Measurements from ENCODE around the gene VAC14. TPM values are rescaled to one million over a fixed set of nuclear protein-coding genes. Genes with fewer than 3 reads are reported as not detected.
A peak's percentile ranks its signal among the peaks of the same experiment; 100 is the strongest.

The VAC14 gene
- total RNA-seq, 2 experiments from 2014 or later: 23.0 to 23.6 TPM

DNA sequence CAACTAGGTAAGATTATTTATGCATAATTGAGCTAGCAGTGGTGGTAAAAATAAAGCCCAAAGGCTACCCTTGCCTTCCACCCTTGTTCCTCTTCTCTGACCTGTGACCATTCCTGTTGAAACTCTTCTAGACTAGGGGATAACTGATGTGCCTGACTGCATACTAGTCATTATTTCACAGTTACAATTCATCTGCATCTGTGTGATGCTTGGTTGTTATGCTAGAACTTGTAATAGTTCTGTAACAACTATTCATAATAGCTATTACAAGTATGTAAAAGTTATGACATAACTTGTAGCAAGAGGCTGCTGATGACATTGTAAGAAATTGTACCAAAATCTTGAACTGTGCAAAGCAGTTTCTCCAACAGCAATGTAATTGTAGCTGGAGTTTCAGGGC is 2.4 kb upstream of the VAC14 start:
- CTCF ChIA-PET: no interaction called here
- intact Hi-C loops (cut with DNase I, micrococcal nuclease): loop anchor here in 1 of 2 experiments (5.0 kb wide), 4 partner anchors 366 to 764 kb away; partner anchors contain the start of genes CMTR2 and ST3GAL2
- Mint-ChIP-seq H3K4me3 (no peak overlapping the region), H3K36me3 (ENCODE audit: low read depth) (peaks cover 11% of the 10 kb centered on the region), H3K27me3 (peaks cover 14% of the 10 kb centered on the region), H3K9me3 (peaks cover 2% of the 10 kb centered on the region), H3K27ac (no peak overlapping the region), H3K4me1 (ENCODE audit: low read depth) (peaks cover 30% of the 10 kb centered on the region)
- POLR2A ChIA-PET: no interaction called here
- no peak for ATAC-seq (ENCODE audit: poor library complexity)
- no peak overlapping the region for H3K27ac ChIP-seq (ENCODE audit: low read depth in 1 of 2, low read length in 2 of 2)
- peaks cover 0 to 12% of the 10 kb centered on the region in 2 experiments for H3K27me3 ChIP-seq (ENCODE audit: control insufficient read depth in 1 of 2, insufficient read depth in 2 of 2, low read length in 2 of 2)
- H3K9me3 ChIP-seq (ENCODE audit: control insufficient read depth in 1 of 2, insufficient read depth in 1 of 2, low read length in 2 of 2): no peaks in the 10 kb centered on the region
- no peak for DNase-seq
- H3K36me3 ChIP-seq (ENCODE audit: insufficient read depth, low read length): peaks cover 6% of the 10 kb centered on the region
- TF ChIP-seq, protein P1, sequence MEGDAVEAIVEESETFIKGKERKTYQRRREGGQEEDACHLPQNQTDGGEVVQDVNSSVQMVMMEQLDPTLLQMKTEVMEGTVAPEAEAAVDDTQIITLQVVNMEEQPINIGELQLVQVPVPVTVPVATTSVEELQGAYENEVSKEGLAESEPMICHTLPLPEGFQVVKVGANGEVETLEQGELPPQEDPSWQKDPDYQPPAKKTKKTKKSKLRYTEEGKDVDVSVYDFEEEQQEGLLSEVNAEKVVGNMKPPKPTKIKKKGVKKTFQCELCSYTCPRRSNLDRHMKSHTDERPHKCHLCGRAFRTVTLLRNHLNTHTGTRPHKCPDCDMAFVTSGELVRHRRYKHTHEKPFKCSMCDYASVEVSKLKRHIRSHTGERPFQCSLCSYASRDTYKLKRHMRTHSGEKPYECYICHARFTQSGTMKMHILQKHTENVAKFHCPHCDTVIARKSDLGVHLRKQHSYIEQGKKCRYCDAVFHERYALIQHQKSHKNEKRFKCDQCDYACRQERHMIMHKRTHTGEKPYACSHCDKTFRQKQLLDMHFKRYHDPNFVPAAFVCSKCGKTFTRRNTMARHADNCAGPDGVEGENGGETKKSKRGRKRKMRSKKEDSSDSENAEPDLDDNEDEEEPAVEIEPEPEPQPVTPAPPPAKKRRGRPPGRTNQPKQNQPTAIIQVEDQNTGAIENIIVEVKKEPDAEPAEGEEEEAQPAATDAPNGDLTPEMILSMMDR (IDR thresholded peaks at IDR 0.05): no peak
- peaks cover 17% of the 10 kb centered on the region for H3K4me1 ChIP-seq (ENCODE audit: insufficient read depth, low read length)
- H3K4me3 ChIP-seq (ENCODE audit: low read length): no peak overlapping the region

- H3K4me1 ChIP-seq (ENCODE audit: insufficient read depth, low read length): peaks cover 17% of the 10 kb centered on the region
- H3K36me3 ChIP-seq (ENCODE audit: insufficient read depth, low read length): peaks cover 13% of the 10 kb centered on the region
- TF ChIP-seq, protein P1 (IDR thresholded peaks at IDR 0.05): no peak
- no peaks in the 10 kb centered on the region for H3K9me3 ChIP-seq (ENCODE audit: control insufficient read depth in 1 of 2, insufficient read depth in 1 of 2, low read length in 2 of 2)
- peak overlapping the region; percentile 90 for H3K27ac Mint-ChIP-seq
- H3K9me3 Mint-ChIP-seq: peaks cover 2% of the 10 kb centered on the region
- peaks cover 35% of the 10 kb centered on the region for H3K4me1 Mint-ChIP-seq (ENCODE audit: low read depth)
- ChIA-PET POLR2A (interaction anchor here (0.5 to 1.0 kb wide), 5 partner anchors 13 to 550 kb away, joined by 3 to 5 read pairs (median 3); partner anchors contain the start of gene EXOSC6), CTCF (interaction anchor here (1.2 kb wide), 1 partner anchor 64 kb away, joined by 4 read pairs; no protein-coding TSS in a partner anchor)
- H3K4me3 Mint-ChIP-seq: peak overlapping the region; percentile 95
- peaks cover 0 to 1% of the 10 kb centered on the region in 2 experiments for H3K27me3 ChIP-seq (ENCODE audit: control insufficient read depth in 1 of 2, insufficient read depth in 2 of 2, low read length in 2 of 2)
- ATAC-seq (ENCODE audit: poor library complexity) (no peak), DNase-seq (no peak)
- H3K4me3 ChIP-seq (ENCODE audit: low read length): peak overlapping the region; percentile 85
- no peak overlapping the region for H3K27ac ChIP-seq (ENCODE audit: low read depth in 1 of 2, low read length in 2 of 2)
- H3K36me3 Mint-ChIP-seq (ENCODE audit: low read depth): peaks cover 21% of the 10 kb centered on the region
- H3K27me3 Mint-ChIP-seq: peaks cover 2% of the 10 kb centered on the region
- intact Hi-C loops (cut with DNase I, micrococcal nuclease): loop anchor here in 1 of 2 experiments (5.0 kb wide), 4 partner anchors 364 to 766 kb away; partner anchors contain the start of genes CMTR2 and ST3GAL2
These were observed 653 bp upstream of the VAC14 start for GRCh38 chr16:70801611-70802010.

DNA sequence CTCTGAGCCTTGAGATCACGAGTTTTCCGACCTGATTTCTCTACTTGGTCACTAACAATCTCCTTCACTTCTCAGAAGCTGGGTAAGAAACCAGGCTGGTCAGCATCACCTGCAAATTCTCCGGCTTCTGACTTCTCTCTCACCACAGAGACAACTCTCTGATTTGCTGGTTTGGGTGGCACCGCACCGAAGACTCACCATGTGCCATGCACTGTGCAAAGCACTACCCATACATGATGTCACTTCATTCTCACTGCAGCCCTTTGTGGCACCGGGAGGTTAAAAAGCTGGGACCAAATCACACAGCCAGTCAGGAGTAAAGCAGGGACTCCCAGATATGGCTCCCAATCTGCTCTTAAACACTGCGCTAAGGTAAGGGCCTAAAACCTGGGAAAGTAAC is 647 bp downstream of the VAC14 start:
- Histone ChIP-seq H3K4me3 (ENCODE audit: low read length) (peak overlapping the region; percentile 85), H3K27me3 (ENCODE audit: control insufficient read depth in 1 of 2, insufficient read depth in 2 of 2, low read length in 2 of 2) (no peaks in the 10 kb centered on the region), H3K4me1 (ENCODE audit: insufficient read depth, low read length) (peaks cover 17% of the 10 kb centered on the region), H3K36me3 (ENCODE audit: insufficient read depth, low read length) (peaks cover 13% of the 10 kb centered on the region), H3K9me3 (ENCODE audit: control insufficient read depth in 1 of 2, insufficient read depth in 1 of 2, low read length in 2 of 2) (no peaks in the 10 kb centered on the region), H3K27ac (ENCODE audit: low read depth in 1 of 2, low read length in 2 of 2) (peak overlapping the region; percentile 53 to 61)
- Mint-ChIP-seq H3K36me3 (ENCODE audit: low read depth) (peaks cover 21% of the 10 kb centered on the region), H3K27me3 (no peaks in the 10 kb centered on the region), H3K9me3 (peaks cover 2% of the 10 kb centered on the region), H3K4me1 (ENCODE audit: low read depth) (peaks cover 35% of the 10 kb centered on the region), H3K27ac (peak overlapping the region; percentile 90), H3K4me3 (peak overlapping the region; percentile 95)
- intact Hi-C loops (cut with DNase I, micrococcal nuclease): loop anchor here in 1 of 2 experiments (5.0 kb wide), 4 partner anchors 363 to 767 kb away; partner anchors contain the start of genes CMTR2 and ST3GAL2
- CTCF ChIA-PET: no interaction called here
- TF ChIP-seq, protein P1 (IDR thresholded peaks at IDR 0.05): no peak
- POLR2A ChIA-PET: no interaction called here
- DNase-seq (peak in 1 of 14 experiments; percentile 29), ATAC-seq (ENCODE audit: poor library complexity) (no peak)

All from CD4-positive, alpha-beta T cell (primary cell).